Motor neuron (in vitro differentiated cells): ENCODE results near the gene CRISPLD2. TPM values are rescaled to one million over a fixed set of nuclear protein-coding genes. Genes with fewer than 3 reads are reported as not detected.

Experiments used
- ATAC-seq, 8 experiments: fragments of 200-7000 bp; cut with Tn5 transposase; replicated peaks in 6 of 8; 2 replicates each; pipeline ENCODE4 v1.8.0; 2021; ENCODE audit warnings: mild to moderate bottlenecking in 8 of 8, moderate library complexity in 8 of 8
- H3K27ac ChIP-seq, 2 donors: fragments of 250-450 bp; sonication (Bioruptor Pico); 2 replicates each; pipeline ENCODE4 v1.9.0; 2021; ENCODE audit warnings: antibody characterized with exemption in 2 of 2, mild to moderate bottlenecking in 2 of 2, moderate library complexity in 1 of 2
- H3K4me1 ChIP-seq, 2 donors: fragments of 250-450 bp; sonication (Bioruptor Pico); replicated peaks in 1 of 2; 2 replicates each; pipeline ENCODE4 v1.6.1; 2021; ENCODE audit warnings: antibody characterized with exemption in 2 of 2, mild to moderate bottlenecking in 2 of 2, moderate library complexity in 1 of 2
- H3K4me3 ChIP-seq, 5 donors: fragments of 250-450 bp; sonication (Bioruptor Pico); 2 replicates each; pipeline ENCODE4 v1.9.0; 2021; ENCODE audit warnings: antibody characterized with exemption in 5 of 5, mild to moderate bottlenecking in 5 of 5, moderate library complexity in 4 of 5
- WGBS, 10 experiments: fragments of 450-650 bp; shearing (Covaris generic); methylation state at CpG; one replicate each; pipeline ENCODE4 v1.0.0; 2022; 5-methylcytosine and 5-hydroxymethylcytosine counted together
- in situ Hi-C, 9 experiments: fragments of 400-800 bp; cut with MboI; loops; one replicate each; pipeline ENCODE4 v1.15.0; 2021; ENCODE audit warnings: low sequenced_read_pairs in 9 of 9, low pct_unique_long_range_greater_than_20kb in 2 of 9; ENCODE audit not compliant: unreplicated experiment in 9 of 9
- total RNA-seq, 8 experiments: library from RNA; unstranded; fragments of 300-600 nt; gene quantifications; 2 replicates each; pipeline versions ENCODE4 v1.2.3 to v1.2.4, GENCODE V29; 2022

CRISPLD2 gene
- total RNA-seq, 8 experiments from 2014 or later = 0.14 to 15.4 (median 1.3) TPM

DNA sequence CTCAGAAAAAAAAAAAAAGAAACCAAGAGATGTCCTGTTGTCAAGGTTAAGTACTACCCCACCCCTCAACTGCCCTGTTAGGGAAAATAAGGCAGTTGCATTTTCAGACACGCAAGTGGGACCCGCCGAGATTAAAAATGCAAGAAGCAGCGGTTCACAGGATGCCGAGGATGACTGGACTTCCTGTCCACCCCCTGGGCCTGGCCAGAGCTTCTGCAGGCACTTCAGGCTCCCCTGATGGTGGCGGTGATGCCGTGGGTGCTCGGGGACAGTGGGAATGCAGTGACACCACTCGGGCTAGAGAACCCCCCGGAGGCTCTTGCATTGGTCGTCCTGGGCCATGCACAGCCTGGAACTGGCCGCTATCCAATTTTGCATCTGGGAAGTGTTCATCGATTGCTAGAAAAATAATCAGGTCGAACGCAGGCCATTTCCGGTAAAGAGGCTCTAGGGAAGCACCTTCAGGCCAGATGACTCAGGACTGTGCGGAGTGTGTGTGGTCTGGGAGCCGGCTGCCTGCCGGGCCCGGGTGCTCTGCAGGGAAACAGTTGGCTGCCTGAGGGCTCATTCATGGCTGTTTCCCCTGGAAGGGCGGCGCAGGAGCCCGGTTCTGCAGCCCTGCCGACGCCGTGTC, 13.4 kb upstream of the CRISPLD2 start:
- ATAC-seq = peak in 3 of 8 experiments; percentile 92 to 95 (median 92)
- Histone ChIP-seq H3K4me1 (no peaks in the 10 kb centered on the region), H3K4me3 (no peak overlapping the region), H3K27ac (no peak overlapping the region)
- WGBS, 10 experiments = 0 to 100% (median 71%) methylated on average over 2 to 10 of the region's 26 CpGs; no CpG with 5 or more reads in 5 of the 10 experiments
- in situ Hi-C loops = no loop called here

DNA sequence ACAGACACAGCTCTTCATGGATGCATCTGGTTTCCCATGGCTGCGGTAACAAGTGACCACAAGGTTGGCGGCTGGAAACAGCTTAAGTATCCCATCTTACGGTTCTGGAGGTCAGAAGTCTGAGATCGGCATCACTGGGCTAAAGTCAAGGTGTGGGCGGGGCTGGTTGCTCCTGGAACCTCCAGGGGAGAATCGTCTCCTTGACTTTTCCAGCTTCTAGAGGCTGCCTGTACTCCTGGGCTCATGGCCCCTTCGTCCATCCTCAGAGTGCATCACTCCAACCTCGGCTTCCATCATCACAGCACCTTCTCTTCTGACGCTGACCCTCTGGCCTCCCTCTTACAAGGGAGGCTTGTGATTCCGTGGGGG, 12.9 kb upstream of the CRISPLD2 start:
- WGBS, 10 experiments = 80 to 100% (median 89%) methylated on average over 1 to 6 of the region's 10 CpGs; no CpG with 5 or more reads in 6 of the 10 experiments
- in situ Hi-C loops = no loop called here
- no peak for ATAC-seq
- H3K4me1 ChIP-seq = no peaks in the 10 kb centered on the region
- no peak overlapping the region for H3K27ac ChIP-seq
- H3K4me3 ChIP-seq = no peak overlapping the region

DNA sequence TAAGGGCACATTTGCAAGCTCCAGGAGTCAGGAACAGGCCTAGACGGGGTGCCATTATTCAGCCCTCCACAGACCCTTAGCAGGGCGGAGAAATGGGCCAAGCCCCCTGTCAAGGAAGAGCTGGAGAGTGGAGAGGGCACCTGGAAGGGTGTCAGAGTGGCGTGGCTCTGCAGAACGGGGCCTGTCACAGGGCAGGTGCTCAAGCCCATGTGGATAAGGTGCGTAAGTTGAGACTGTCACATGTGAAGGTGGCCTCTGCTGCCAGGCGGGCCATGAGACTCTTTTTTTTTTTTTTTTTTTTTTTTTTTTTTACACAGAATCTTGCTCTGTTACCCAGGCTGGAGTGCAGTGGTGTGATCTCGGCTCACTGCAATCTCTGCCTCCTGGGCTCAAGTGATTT, 12.0 kb upstream of the CRISPLD2 start:
- no peak for ATAC-seq
- in situ Hi-C loops = no loop called here
- Histone ChIP-seq H3K27ac (no peak overlapping the region), H3K4me3 (no peak overlapping the region), H3K4me1 (no peaks in the 10 kb centered on the region)
- 0 to 100% (median 95%) methylated on average over 1 to 3 of the region's 7 CpGs; no CpG with 5 or more reads in 3 of the 10 experiments for WGBS, 10 experiments

DNA sequence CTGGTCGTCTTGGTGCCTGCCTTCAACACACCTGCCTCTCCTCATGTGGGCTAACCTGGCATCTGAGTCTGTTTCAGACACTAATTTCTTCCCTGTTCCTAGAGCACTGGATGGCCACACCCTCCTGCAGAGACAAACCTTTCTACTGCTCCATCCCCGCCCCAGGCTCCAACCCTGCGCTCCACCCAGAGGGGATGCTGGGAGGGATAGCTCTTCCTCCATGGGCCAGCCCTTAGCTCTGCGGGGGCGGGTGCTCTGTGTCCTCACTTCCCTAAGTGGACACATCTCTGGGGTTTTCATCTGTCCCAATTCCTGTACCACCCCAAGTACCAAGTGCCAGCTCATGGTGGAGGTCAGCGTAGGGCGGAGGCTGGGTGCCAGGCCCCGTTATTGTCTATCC, 11.0 kb upstream of the CRISPLD2 start:
- H3K27ac ChIP-seq = no peak overlapping the region
- no peak for ATAC-seq
- no peaks in the 10 kb centered on the region for H3K4me1 ChIP-seq
- in situ Hi-C loops = no loop called here
- WGBS, 10 experiments = 72 to 92% (median 80%) methylated on average over 1 to 6 of the region's 8 CpGs; no CpG with 5 or more reads in 5 of the 10 experiments
- H3K4me3 ChIP-seq = no peak overlapping the region

DNA sequence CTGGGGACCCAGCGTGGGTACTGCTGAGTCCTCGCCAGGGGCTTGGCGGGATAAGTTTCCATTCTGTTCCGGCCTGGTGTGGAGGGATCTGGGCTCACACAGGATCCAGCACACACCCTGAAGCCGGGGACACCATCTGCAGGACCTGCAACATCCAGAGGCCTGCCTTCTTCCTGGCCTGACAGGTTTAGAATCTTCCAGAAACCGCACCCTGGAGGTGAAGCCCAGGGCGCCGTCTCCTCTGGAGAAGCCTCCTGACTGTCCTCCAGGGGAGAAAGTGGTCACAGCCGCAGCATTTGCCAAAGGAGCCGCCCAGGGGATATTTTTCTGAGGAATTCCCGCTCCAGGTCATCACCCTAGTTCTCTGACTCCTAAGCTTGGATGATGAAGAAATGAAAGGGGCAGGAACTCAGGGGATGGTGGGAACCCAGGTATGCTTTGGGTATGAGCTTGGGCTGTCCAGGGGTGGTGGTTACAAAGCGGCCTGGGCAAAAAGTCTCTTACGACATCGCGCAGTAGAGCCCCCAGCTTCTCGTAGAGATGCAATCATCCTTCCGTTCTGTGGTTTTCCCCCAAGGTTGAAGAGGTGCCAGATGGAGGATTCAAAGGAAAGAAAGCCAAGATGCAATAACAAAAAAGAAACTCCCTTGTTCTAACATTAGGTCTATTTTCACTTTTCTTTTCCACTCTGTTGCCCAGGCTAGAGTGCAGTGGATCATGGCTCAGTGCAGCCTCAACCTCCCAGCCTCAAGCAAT, 9.1 kb upstream of the CRISPLD2 start:
- ATAC-seq = no peak
- no peak overlapping the region for H3K4me3 ChIP-seq
- 0 to 100% (median 81%) methylated on average over 1 to 14 of the region's 17 CpGs; no CpG with 5 or more reads in 2 of the 10 experiments for WGBS, 10 experiments
- no peak overlapping the region for H3K27ac ChIP-seq
- no peaks in the 10 kb centered on the region for H3K4me1 ChIP-seq
- in situ Hi-C loops = no loop called here

DNA sequence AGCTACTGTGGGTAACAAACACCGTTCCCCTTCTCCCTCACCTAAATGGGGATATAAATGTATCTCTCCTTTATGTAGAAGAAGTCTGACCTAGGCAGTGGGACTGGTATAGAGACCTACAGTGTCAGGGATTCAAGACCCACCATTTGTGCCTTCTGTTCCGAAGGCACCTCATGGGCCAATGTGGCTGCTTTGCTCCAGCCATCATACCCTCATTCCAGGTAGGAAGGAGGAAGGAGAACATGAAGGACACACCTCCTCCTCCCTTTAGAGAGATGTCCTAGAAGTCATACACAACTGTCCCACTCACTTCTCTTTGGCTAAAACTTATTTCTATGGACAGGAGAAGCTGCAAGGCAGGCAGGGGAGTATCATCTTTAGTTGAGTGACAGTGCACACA, 8.3 kb upstream of the CRISPLD2 start:
- in situ Hi-C loops = no loop called here
- H3K27ac ChIP-seq = no peak overlapping the region
- no peaks in the 10 kb centered on the region for H3K4me1 ChIP-seq
- whole genome bisulfite sequencing, 10 experiments = 63 to 100% (median 100%) methylated on average over 1 to 2 of the region's 2 CpGs; no CpG with 5 or more reads in 1 of the 10 experiments
- H3K4me3 ChIP-seq = no peak overlapping the region
- no peak for ATAC-seq

DNA sequence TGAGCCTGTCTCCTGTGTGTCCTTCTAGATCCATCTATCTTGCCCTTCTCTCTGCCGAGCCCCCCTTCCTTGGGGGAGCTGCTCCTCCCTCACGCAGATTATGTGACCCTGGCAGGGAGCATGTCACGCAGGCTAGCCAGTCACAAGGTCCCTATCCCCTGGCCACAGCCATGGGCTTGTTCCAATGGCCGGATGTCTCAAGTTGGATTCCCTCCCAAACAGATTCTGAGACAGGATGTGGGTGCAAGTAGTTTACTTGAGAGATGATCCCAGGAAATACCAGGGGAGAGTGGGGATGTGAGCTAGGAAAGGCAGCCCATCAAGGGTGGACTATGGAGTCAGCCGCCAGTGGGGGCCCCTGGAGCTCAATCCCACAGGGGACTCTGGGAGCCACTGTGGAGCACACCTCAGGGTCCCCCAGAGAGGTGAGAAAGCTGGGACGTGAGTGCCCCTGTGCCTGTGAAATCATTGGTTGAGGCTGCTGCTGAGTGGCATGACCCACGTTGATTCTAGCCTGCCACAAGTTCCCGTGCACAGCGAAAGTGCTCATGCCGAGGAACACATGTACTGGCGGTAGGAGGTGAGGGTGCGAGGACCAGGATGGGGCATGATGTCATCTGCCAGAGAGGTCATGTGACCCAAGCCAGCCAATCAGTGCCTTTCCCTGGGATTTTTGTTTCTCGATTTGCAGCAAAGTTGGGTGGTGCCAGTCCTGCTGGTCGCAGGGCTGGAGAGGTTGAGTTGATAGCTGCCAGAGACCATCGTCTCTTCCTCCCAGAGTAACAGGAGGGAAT, 6.4 kb upstream of the CRISPLD2 start:
- ATAC-seq = no peak

DNA sequence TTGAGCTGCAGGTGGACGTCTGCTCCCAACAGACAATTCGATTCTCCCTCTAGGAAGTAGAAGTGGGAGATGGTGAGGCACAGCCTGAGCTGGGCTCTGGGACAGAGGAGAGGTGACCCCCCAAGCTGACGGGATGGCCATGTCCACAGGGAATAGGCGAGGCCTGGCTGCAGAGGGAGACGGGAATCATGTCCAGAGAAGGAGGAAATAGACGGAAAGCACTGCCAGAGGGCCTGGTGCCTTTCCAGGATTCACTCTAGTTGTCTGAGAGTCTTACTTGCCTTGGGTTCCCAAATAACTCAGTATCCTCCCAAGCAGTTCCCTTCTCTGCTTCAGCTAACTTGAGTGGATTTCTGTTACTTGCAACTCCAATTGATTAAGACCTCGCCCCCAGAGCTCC, 4.3 kb upstream of the CRISPLD2 start:
- ATAC-seq = no peak
- Histone ChIP-seq H3K4me1 (no peaks in the 10 kb centered on the region), H3K4me3 (no peak overlapping the region), H3K27ac (no peak overlapping the region)
- in situ Hi-C loops = no loop called here
- WGBS, 10 experiments = 21 to 100% (median 80%) methylated on average over 1 to 4 of the region's 7 CpGs; no CpG with 5 or more reads in 5 of the 10 experiments

More for the DNA sequence above, 6.4 kb upstream of the CRISPLD2 start:
- 50 to 88% (median 77%) methylated on average over 1 to 12 of the region's 15 CpGs; no CpG with 5 or more reads in 2 of the 10 experiments for WGBS, 10 experiments
- Histone ChIP-seq H3K4me3 (no peak overlapping the region), H3K4me1 (no peaks in the 10 kb centered on the region), H3K27ac (no peak overlapping the region)
- in situ Hi-C loops = no loop called here

DNA sequence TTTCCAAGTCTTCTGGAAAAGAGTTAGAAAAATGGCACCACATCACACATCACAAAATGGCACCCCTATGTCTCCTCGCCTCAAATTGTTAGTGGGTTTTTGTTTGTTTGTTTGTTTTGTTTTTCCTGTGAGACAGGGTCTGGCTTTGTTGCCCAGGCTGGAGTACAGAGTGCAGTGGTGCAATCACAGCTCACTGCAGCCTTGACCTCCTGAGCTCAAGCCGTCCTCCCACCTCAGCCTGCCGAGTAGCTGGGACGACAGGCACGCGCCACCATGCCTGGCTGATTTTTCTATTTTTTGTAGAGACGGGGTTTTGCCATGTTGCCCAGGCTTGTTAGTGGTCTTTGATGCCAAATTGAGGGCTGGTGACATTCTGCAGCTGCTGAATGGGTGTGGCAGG, 3.8 kb upstream of the CRISPLD2 start:
- Histone ChIP-seq H3K27ac (no peak overlapping the region), H3K4me1 (no peaks in the 10 kb centered on the region), H3K4me3 (no peak overlapping the region)
- in situ Hi-C loops = no loop called here
- ATAC-seq = no peak
- 25 to 89% (median 48%) methylated on average over 1 to 7 of the region's 7 CpGs; no CpG with 5 or more reads in 5 of the 10 experiments for WGBS, 10 experiments

DNA sequence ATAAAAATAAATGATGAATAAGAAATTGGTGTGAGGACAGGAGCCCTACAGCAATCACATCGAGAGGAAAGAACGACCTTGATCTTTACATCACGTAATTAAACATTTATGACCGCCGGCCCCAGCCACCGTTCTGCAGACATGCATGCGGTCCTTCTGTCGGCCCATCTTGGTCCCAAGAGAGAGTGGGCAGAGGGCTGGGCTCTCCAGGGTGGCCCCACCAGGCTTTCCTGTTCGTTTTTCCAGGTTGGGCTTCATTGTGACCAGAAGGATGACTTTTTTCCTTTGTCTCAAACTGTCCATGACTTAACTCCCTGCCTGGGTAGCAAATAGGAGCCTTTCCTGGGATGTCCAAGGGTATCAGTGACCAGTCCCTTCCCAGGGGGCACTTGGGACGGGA, 3.3 kb upstream of the CRISPLD2 start:
- no peak overlapping the region for H3K27ac ChIP-seq
- WGBS, 10 experiments = 33 to 100% (median 76%) methylated on average over 1 to 6 of the region's 10 CpGs; no CpG with 5 or more reads in 3 of the 10 experiments
- no peak overlapping the region for H3K4me3 ChIP-seq
- in situ Hi-C loops = no loop called here
- H3K4me1 ChIP-seq = no peaks in the 10 kb centered on the region
- no peak for ATAC-seq

DNA sequence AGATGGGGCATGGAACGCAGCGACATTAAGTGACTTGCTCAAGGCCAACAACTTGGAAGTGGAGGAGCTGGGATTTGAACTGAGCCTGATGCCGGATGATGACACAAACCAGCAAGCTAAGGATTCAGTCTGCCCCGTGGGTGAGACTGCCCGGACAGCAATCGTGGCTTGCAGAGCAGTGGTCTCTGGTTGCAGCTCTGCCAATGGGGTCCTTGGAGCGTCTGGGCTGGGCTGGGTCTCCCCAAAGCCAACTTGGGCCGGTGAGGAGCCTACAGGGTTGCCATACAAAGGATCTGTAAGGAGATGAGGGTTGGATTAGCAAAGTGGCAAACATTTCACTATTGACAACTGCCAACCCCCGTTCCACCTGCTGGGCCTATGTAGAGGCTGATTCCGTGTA, 2.6 kb upstream of the CRISPLD2 start:
- Histone ChIP-seq H3K4me1 (no peaks in the 10 kb centered on the region), H3K4me3 (no peak overlapping the region), H3K27ac (no peak overlapping the region)
- no peak for ATAC-seq
- 60 to 95% (median 80%) methylated on average over 1 to 8 of the region's 10 CpGs; no CpG with 5 or more reads in 1 of the 10 experiments for WGBS, 10 experiments
- in situ Hi-C loops = no loop called here

DNA sequence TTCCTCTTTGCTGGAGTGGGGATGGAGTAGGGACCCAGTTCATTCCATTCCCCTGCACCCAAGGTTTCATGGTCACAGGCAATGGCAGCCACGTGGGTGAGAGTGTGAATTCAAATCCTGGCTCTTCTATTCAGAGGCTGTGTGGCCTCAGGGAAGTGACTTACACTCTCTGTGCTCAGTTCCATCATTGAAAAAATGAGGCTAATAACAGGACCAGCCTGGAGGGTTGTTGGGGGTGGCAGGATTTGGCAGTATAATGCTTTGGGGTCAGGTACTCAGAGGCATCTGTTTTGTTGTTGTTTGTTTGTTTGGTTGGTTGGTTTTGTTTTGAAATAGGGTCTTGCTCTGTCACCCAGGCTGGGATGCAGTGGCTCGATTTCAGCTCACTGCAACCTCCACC, 2.2 kb upstream of the CRISPLD2 start:
- ATAC-seq = no peak
- Histone ChIP-seq H3K27ac (no peak overlapping the region), H3K4me1 (no peaks in the 10 kb centered on the region), H3K4me3 (no peak overlapping the region)
- in situ Hi-C loops = no loop called here
- WGBS, 10 experiments = 29 to 62% (median 50%) methylated on average over 1 to 2 of the region's 2 CpGs; no CpG with 5 or more reads in 7 of the 10 experiments

DNA sequence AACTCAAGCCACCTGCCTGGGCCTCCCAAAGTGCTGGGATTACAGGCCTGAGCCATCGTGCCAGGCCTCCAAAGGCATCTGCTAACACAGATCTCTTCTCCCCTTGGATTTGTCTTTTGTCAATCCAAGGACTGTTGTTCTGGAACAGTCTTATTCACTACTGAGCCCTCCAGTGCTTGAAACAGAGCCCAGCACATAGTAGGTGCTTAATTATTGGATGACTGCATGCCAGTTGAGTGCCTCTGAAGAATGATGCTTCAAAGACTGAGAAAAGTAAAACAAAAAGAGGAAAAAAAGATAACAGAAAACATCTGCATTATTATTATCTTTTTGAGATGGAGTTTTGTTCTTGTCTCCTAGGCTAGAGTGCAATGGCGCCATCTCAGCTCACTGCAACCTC, 1.7 kb upstream of the CRISPLD2 start:
- H3K4me1 ChIP-seq = no peaks in the 10 kb centered on the region
- in situ Hi-C loops = no loop called here
- H3K27ac ChIP-seq = no peak overlapping the region
- H3K4me3 ChIP-seq = no peak overlapping the region
- 40 to 100% (median 76%) methylated on average over 1 to 2 of the region's 2 CpGs; no CpG with 5 or more reads in 5 of the 10 experiments for WGBS, 10 experiments
- ATAC-seq = no peak
